Measurements from ENCODE around the gene FAM110D.
A peak's percentile ranks its signal among the peaks of the same experiment; 100 is the strongest.

The FAM110D gene

GRCh38 chr1:26158908-26159742, at the start of gene FAM110D:
TSS of gene FAM110D (plus strand) at chr1:26159079. CDS start at chr1:26161292, 2,213 bp downstream.
- DNase-seq (ENCODE audit: insufficient read length, low spot score) (no peak), FAIRE-seq (no peak)

GRCh38 chr1:26109229-26110164, 49.4 kb upstream of the FAM110D start:
- FAIRE-seq, result no peak
- no peak for DNase-seq (ENCODE audit: insufficient read length, low spot score)

GRCh38 chr1:26110731-26111529, 47.9 kb upstream of the FAM110D start:
- FAIRE-seq, result no peak
- no peak for DNase-seq (ENCODE audit: insufficient read length, low spot score)

- FAIRE-seq (peak; percentile 86), DNase-seq (ENCODE audit: insufficient read length, low spot score) (peak; percentile 80)
Observed at GRCh38 chr1:26111530-26112406, 47.1 kb upstream of the FAM110D start, which contains the start of gene PDIK1L. TSS of gene PDIK1L (plus strand) at chr1:26111824. CDS start at chr1:26114309, 2,485 bp downstream.

GRCh38 chr1:26112407-26112775, 46.5 kb upstream of the FAM110D start:
- DNase-seq (ENCODE audit: insufficient read length, low spot score) (no peak), FAIRE-seq (no peak)

GRCh38 chr1:26114165-26114927, 44.5 kb upstream of the FAM110D start:
- no peak for FAIRE-seq
- DNase-seq (ENCODE audit: insufficient read length, low spot score), result no peak

GRCh38 chr1:26119892-26120608, 38.8 kb upstream of the FAM110D start:
- DNase-seq (ENCODE audit: insufficient read length, low spot score) (no peak), FAIRE-seq (no peak)

- FAIRE-seq (no peak), DNase-seq (ENCODE audit: insufficient read length, low spot score) (no peak)
Observed at GRCh38 chr1:26121854-26122773, 36.8 kb upstream of the FAM110D start.

GRCh38 chr1:26122988-26123973, 35.6 kb upstream of the FAM110D start:
- FAIRE-seq, result no peak
- DNase-seq (ENCODE audit: insufficient read length, low spot score), result no peak

- FAIRE-seq (no peak), DNase-seq (ENCODE audit: insufficient read length, low spot score) (no peak)
Observed at GRCh38 chr1:26124418-26125331, 34.2 kb upstream of the FAM110D start.

GRCh38 chr1:26125382-26125781, 33.5 kb upstream of the FAM110D start:
- FAIRE-seq (no peak), DNase-seq (ENCODE audit: insufficient read length, low spot score) (no peak)

GRCh38 chr1:26125946-26126320, 32.9 kb upstream of the FAM110D start:
- DNase-seq (ENCODE audit: insufficient read length, low spot score) (no peak), FAIRE-seq (no peak)

- FAIRE-seq (no peak), DNase-seq (ENCODE audit: insufficient read length, low spot score) (no peak)
Observed at GRCh38 chr1:26126321-26127084, 32.4 kb upstream of the FAM110D start.

Measured in HTR-8/SVneo (cell line).